Measurements from ENCODE around the gene GNAT3.

DNA sequence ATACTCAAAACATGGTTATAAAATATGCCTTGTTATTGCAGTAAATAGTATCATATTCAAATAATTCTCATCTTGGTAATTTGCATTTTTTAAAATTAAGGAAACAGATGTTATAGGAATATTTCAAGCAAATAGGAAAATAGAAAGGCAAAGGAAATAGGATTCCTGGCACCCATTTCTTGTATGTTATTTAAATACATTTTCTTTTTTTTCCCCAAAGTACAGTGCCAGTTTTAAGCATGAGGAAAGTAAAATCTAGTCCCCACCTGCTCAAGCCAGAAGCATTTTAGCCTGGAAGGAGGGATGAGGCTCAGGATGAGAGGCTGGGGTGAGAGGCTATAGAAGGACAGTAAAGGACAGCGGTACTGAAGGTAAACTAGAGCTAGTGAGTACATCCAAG, 38.1 kb downstream of the GNAT3 start:
- TF ChIP-seq, protein P1, sequence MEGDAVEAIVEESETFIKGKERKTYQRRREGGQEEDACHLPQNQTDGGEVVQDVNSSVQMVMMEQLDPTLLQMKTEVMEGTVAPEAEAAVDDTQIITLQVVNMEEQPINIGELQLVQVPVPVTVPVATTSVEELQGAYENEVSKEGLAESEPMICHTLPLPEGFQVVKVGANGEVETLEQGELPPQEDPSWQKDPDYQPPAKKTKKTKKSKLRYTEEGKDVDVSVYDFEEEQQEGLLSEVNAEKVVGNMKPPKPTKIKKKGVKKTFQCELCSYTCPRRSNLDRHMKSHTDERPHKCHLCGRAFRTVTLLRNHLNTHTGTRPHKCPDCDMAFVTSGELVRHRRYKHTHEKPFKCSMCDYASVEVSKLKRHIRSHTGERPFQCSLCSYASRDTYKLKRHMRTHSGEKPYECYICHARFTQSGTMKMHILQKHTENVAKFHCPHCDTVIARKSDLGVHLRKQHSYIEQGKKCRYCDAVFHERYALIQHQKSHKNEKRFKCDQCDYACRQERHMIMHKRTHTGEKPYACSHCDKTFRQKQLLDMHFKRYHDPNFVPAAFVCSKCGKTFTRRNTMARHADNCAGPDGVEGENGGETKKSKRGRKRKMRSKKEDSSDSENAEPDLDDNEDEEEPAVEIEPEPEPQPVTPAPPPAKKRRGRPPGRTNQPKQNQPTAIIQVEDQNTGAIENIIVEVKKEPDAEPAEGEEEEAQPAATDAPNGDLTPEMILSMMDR (conservative IDR thresholded peaks at IDR 0.05; ENCODE audit: low read depth, low read length), result no peak
- no peak for TF ChIP-seq EZH2 (IDR thresholded peaks at IDR 0.05; ENCODE audit: borderline replicate concordance, low read depth, low read length, poor library complexity, severe bottlenecking)

Measured in A673 (cell line).